ENCODE measurements around the gene HGS.

- TF ChIP-seq, protein P1, sequence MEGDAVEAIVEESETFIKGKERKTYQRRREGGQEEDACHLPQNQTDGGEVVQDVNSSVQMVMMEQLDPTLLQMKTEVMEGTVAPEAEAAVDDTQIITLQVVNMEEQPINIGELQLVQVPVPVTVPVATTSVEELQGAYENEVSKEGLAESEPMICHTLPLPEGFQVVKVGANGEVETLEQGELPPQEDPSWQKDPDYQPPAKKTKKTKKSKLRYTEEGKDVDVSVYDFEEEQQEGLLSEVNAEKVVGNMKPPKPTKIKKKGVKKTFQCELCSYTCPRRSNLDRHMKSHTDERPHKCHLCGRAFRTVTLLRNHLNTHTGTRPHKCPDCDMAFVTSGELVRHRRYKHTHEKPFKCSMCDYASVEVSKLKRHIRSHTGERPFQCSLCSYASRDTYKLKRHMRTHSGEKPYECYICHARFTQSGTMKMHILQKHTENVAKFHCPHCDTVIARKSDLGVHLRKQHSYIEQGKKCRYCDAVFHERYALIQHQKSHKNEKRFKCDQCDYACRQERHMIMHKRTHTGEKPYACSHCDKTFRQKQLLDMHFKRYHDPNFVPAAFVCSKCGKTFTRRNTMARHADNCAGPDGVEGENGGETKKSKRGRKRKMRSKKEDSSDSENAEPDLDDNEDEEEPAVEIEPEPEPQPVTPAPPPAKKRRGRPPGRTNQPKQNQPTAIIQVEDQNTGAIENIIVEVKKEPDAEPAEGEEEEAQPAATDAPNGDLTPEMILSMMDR (conservative IDR thresholded peaks at IDR 0.05; ENCODE audit: low read depth, low read length) = no peak
- TF ChIP-seq MAZ (IDR thresholded peaks at IDR 0.05; ENCODE audit: borderline replicate concordance, low read depth, low read length) (no peak), POLR2A (IDR thresholded peaks at IDR 0.05; ENCODE audit: low read depth, low read length) (no peak), RAD21 (IDR thresholded peaks at IDR 0.05; ENCODE audit: low read length) (no peak), BHLHE40 (IDR thresholded peaks at IDR 0.05; ENCODE audit: low read depth, low read length) (no peak), RFX5 (IDR thresholded peaks at IDR 0.05; ENCODE audit: low read depth, low read length) (no peak), RCOR1 (IDR thresholded peaks at IDR 0.05; ENCODE audit: insufficient replicate concordance, low read length) (no peak), CEBPB (IDR thresholded peaks at IDR 0.05; ENCODE audit: low read depth, low read length) (no peak), NFE2L2 (IDR thresholded peaks at IDR 0.05; ENCODE audit: low read depth, low read length) (no peak), MXI1 (IDR thresholded peaks at IDR 0.05; ENCODE audit: borderline replicate concordance, low read depth, low read length) (no peak), ELK1 (IDR thresholded peaks at IDR 0.05; ENCODE audit: borderline replicate concordance, low read depth, low read length) (no peak), MAFK (IDR thresholded peaks at IDR 0.05; ENCODE audit: low read depth, low read length) (no peak)
Observed at GRCh38 chr17:81647640-81648012, 36.2 kb upstream of the HGS start.
